Stimulated activated CD8-positive, alpha-beta memory T cell treated with anti-CD3 and anti-CD28 coated beads, Interleukin-4, amount 100 ng/mL, for 48 hours (primary cell): Measurements from ENCODE around the gene PROCR.
"Not testable (repeated sequence)": the region's sequence is repeated elsewhere in the genome, so short reads cannot be mapped to it uniquely, and the experiment has no call there.

ENCODE experiments used
- DNase-seq: peaks from one replicate; pipeline ENCODE4 v3.0.0-alpha.2; 2020

Gene PROCR

DNA sequence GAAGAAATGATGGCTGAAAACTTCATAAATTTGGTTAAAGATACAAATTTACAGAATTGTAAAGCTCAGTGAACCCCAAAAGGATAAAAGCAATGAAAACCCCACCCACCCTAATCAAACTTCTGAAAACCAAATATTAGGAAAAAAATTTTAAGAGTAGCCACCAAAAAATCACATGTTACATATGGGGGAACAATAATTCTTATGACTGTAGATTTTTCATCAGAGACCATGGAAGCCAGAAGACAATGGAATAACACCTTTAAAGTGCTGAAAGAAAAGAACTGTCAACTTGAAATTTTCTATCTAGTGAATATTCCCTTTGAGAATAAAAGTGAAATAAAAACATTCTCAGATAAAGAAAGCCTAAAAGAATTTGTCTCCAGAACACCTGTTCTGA is 24.4 kb downstream of the PROCR start:
- DNase-seq: no peak

- no peak for DNase-seq
These were observed 27.9 kb downstream of the PROCR start for GRCh38 chr20:35199740-35200139.

DNA sequence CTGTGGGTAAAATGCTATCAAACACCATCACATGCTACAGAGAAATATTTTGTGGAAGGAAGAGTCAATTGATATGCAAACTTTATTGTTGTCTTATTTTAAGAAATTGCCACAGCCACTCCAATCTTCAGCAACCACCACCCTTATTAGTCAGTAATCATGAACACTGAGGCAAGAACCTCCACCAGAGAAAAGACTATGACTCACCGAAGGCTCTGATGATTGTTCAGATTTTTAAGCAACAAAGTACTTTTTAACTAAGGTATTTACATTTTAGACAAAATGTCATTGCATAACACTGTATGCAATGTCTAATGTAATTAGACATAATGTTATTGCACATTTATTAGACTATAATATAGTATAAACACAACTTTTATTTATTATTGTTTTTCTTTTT is 28.4 kb downstream of the PROCR start:
- no peak for DNase-seq

- DNase-seq: not testable (repeated sequence)
These were observed 29.6 kb downstream of the PROCR start for GRCh38 chr20:35201467-35201866.

DNA sequence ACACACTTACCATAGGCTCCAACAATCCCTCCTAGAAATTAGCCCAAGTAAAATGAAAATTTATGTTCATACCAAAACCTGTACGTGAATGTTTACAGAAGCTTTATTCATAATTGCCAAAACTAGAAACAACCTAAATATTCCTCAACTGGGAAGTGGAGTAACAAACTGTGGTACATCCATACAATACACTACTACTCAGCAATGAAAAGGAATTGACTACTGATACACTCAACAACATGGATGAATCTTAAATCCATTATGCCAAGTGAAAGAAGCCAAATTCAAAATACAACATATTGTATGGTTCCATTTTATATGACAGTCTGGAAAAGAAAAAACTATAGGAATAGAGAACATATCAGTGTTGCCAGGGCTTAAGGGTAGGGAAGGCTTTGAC is 34.9 kb downstream of the PROCR start:
- no peak for DNase-seq

DNA sequence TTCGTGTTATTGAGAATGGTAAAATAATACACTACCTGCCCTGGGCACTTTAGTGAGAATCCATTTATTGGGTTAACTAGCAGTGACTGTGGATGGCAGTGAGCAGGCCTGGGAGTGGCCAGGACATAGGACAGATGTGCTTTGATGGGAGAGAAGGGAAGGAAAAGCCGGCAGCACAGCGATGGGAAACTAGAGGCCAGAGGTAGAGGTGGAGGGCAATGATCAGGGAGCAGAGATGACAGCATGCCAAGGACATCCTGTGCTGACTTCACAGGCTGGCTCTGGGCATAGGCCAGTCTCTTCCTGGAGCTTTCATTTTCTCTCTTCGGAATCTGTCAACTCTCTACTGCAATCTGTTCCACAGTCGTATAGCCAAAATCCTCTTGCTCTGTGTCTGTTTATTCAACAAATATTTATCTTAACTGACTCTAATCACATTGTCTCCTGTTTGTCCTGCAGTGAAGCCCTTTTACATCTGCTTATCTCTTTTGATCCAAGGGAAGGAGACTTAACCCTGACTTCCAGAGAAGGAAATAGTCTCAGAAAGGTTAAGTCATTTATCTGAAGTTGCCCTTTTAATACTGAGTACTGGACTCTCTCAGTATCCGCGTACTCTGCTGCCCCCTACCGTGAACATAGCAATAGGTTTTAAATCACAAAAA is 36.2 kb downstream of the PROCR start:
- peak; percentile 86 for DNase-seq

GRCh38 chr20:35215066-35215956 is 43.4 kb downstream of the PROCR start:
- DNase-seq: no peak

DNA sequence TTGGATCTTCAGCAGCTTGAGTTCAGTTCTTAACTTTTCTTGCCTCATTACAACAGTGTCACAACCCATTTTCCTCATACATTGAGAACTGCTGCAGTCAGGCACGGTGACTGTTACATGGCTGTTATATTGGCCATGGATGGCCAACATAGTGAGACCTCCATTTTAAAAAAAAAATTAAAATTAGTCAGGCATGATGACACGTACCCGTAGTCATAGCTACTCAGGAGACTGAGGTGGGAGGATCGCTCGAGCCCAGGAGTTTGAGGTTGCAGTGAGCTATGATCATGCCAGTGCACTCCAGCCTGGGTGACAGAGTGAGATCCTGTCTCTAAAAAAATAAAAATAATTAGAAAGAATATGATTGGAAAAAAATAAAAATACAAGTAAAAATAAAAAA is 44.7 kb downstream of the PROCR start:
- DNase-seq: no peak

GRCh38 chr20:35223941-35224340 is 52.1 kb downstream of the PROCR start:
- no peak for DNase-seq

- no peak for DNase-seq
These were observed 52.7 kb downstream of the PROCR start for GRCh38 chr20:35224536-35224935.

GRCh38 chr20:35225319-35226125 is 53.6 kb downstream of the PROCR start:
- DNase-seq: no peak

DNA sequence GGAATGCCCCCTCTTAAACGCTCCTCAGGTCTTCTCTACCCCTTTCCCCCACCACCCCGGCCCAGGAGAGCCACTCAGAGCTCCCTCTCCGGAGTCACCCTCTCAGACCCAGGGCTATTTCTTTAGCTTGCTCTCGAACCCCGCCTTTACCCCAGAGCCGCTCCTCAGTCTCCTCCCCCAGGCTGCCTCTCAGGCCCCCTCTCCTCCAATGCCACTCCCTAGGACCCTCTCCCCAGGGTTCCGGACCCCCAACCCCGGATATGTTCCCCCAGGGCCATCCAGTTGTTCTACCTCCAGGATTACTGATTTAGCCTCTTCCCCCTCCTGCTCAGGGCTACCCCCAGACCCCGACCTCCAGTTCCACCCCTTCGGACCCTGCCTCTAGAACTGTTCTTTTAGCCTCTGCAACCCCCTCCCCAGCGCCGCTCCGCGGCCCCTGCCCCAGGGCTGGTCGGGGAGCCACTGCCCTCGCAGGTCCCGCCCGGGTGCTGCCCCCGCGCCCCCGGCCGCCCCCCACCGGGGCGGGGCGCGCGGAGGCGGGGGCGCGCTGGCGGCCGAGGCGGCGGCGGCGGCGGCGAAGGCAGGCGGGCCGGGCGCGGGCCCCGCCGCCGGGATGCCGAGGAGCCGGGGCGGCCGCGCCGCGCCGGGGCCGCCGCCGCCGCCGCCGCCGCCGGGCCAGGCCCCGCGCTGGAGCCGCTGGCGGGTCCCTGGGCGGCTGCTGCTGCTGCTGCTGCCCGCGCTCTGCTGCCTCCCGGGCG is 54.4 kb downstream of the PROCR start, which contains the start of gene MMP24:
Gene MMP24 (plus strand): TSS at position 565 of the 758 bp plus-strand sequence. CDS start 49 bp downstream, at position 614.
- no peak for DNase-seq
